K562 (cell line): Measurements from ENCODE around the gene MCC. TPM values are rescaled to one million over a fixed set of nuclear protein-coding genes. Genes with fewer than 3 reads are reported as not detected.

ENCODE experiments used
- ATAC-seq: fragments of 200-7000 bp; cut with Tn5 transposase; 3 replicates; pipeline ENCODE4 v1.9.1; 2020; ENCODE audit warnings: moderate library complexity
- BruUV-seq: library from RNA; stranded (reverse); fragments of 400-500 nt; replicated peaks from 2 replicates; lab custom pipeline; 2021; lab: Mats Ljungman, UMichigan
- CTCF ChIA-PET: fragments of 300-600 bp; formaldehyde crosslinking; extraction: SDS; loops from one replicate; lab custom pipeline; 2021; ENCODE audit warnings: low intra/inter-chr PET ratio; lab: Yijun Ruan, JAX
- POLR2A ChIA-PET: fragments of 300-600, 350-650 bp; sonication (Branson Sonifier 250); formaldehyde crosslinking; extraction: SDS; loops from one replicate; lab custom pipeline; 2021; ENCODE audit warnings: antibody characterized with exemption, inconsistent platforms; lab: Yijun Ruan, JAX
- DNase-seq, 4 experiments: peaks; one replicate each; pipeline versions ENCODE4 v3.0.0 to v3.0.0-alpha.2; 2011 to 2018; ENCODE audit warnings: low spot score in 3 of 4, mixed read lengths in 3 of 4; ENCODE audit errors: extremely low read depth in 1 of 4
- FAIRE-seq: peaks from 2 replicates; lab custom pipeline; 2011; peaks lifted over from hg19 to GRCh38; lab: Jason Lieb, UNC
- H2AFZ ChIP-seq: 2 replicates; pipeline ENCODE4 v1.6.0; 2011; ENCODE audit warnings: low read depth, low read length, control low read depth, inconsistent platforms
- H3K27ac ChIP-seq: fragments of 200-600 bp; 3 replicates; pipeline ENCODE4 v1.8.0; 2011; ENCODE audit warnings: low read depth, mild to moderate bottlenecking, control low read depth, inconsistent platforms, low read length, moderate library complexity, mixed read lengths; ENCODE audit errors: extremely low read depth
- H3K27me3 ChIP-seq, 2 experiments: fragments of 300-600 bp in 1 of 2; 2 replicates in 1 of 2; 3 replicates in 1 of 2; pipeline versions ENCODE4 v1.6.0 to v1.8.0; 2011; ENCODE audit warnings: inconsistent platforms in 2 of 2, low read length in 2 of 2, mild to moderate bottlenecking in 1 of 2, mixed read lengths in 1 of 2, moderate library complexity in 1 of 2; ENCODE audit not compliant: control insufficient read depth in 2 of 2, insufficient read depth in 2 of 2
- H3K36me3 ChIP-seq: fragments of 300-600 bp; 3 replicates; pipeline ENCODE4 v1.8.0; 2011; ENCODE audit warnings: mild to moderate bottlenecking, low read length, inconsistent platforms; ENCODE audit not compliant: control insufficient read depth, insufficient read depth
- H3K4me1 ChIP-seq, 2 experiments: fragments of 200-600 bp in 1 of 2; replicated peaks in 1 of 2; 2 replicates in 1 of 2; 3 replicates in 1 of 2; pipeline versions ENCODE4 v1.5.1 to v1.8.0; 2011; ENCODE audit warnings: inconsistent platforms in 2 of 2, low read length in 2 of 2, mild to moderate bottlenecking in 1 of 2, mixed read lengths in 1 of 2, moderate library complexity in 1 of 2; ENCODE audit not compliant: control insufficient read depth in 2 of 2, insufficient read depth in 2 of 2
- H3K4me2 ChIP-seq: 2 replicates; pipeline ENCODE4 v1.6.1; 2011; ENCODE audit warnings: low read length, control low read depth, inconsistent platforms, mixed read lengths; ENCODE audit not compliant: insufficient read depth
- H3K4me3 ChIP-seq: fragments of 200-600 bp; sonication (generic), shearing (Covaris generic); 2 replicates; pipeline ENCODE4 v1.5.1; 2016; ENCODE audit warnings: control low read depth, inconsistent platforms
- H3K79me2 ChIP-seq: fragments of 200-600 bp; 3 replicates; pipeline ENCODE4 v1.8.0; 2011; ENCODE audit warnings: low read length, inconsistent platforms; ENCODE audit not compliant: control insufficient read depth, insufficient read depth
- H3K9ac ChIP-seq, 2 experiments: 2 replicates each; pipeline versions ENCODE4 v1.6.0 to v1.6.1; 2011; ENCODE audit warnings: low read depth in 2 of 2, low read length in 2 of 2, control low read depth in 1 of 2, inconsistent platforms in 1 of 2, mild to moderate bottlenecking in 1 of 2, mixed read lengths in 1 of 2; ENCODE audit not compliant: insufficient read depth in 1 of 2
- H3K9me1 ChIP-seq: one replicate; pipeline ENCODE4 v1.6.0; 2011; ENCODE audit warnings: inconsistent platforms, mild to moderate bottlenecking, low read length, moderate library complexity; ENCODE audit not compliant: control insufficient read depth, insufficient read depth
- H3K9me3 ChIP-seq: replicated peaks from 2 replicates; pipeline ENCODE4 v1.5.1; 2011; ENCODE audit warnings: low read depth, low read length, inconsistent platforms; ENCODE audit not compliant: control insufficient read depth, insufficient read depth
- H4K20me1 ChIP-seq: replicated peaks from 2 replicates; pipeline ENCODE4 v1.6.1; 2011; ENCODE audit warnings: low read length, inconsistent platforms, mixed read lengths; ENCODE audit not compliant: control insufficient read depth, insufficient read depth
- CHCHD3 ChIP-seq: fragments of 250-450 bp; sonication (Bioruptor Pico); IDR thresholded peaks from 2 replicates; pipeline ENCODE4 v2.1.2; 2022; ENCODE audit warnings: mild to moderate bottlenecking
- HSF4 ChIP-seq: fragments of 250-450 bp; sonication (Bioruptor Pico); IDR thresholded peaks from 2 replicates; pipeline ENCODE4 v2.1.2; 2022; ENCODE audit warnings: mild to moderate bottlenecking, moderate library complexity, borderline replicate concordance
- KLF16 ChIP-seq: IDR thresholded peaks from 2 replicates; pipeline ENCODE4 v1.6.1; 2016; ENCODE audit warnings: antibody characterized with exemption
- LCOR ChIP-seq: sonication (generic); formaldehyde crosslinking; IDR thresholded peaks from 2 replicates; pipeline ENCODE4 v1.8.0; 2022; ENCODE audit warnings: mild to moderate bottlenecking, missing genetic modification reagents
- NFIC ChIP-seq: fragments of 450-650 bp; IDR thresholded peaks from 2 replicates; pipeline ENCODE4 v1.6.1; 2017; ENCODE audit warnings: mild to moderate bottlenecking, inconsistent platforms
- NRF1 ChIP-seq, 2 experiments: fragments of 450-650 bp; IDR thresholded peaks in 1 of 2; conservative IDR thresholded peaks in 1 of 2; 2 replicates each; pipeline ENCODE4 v1.6.1; 2014; ENCODE audit warnings: mild to moderate bottlenecking in 2 of 2
- SAP30 ChIP-seq: fragments of 200-600 bp; sonication (generic); IDR thresholded peaks from 2 replicates; pipeline ENCODE4 v1.6.1; 2012; ENCODE audit warnings: borderline replicate concordance, low read depth, mild to moderate bottlenecking, moderate library complexity, low read length, control low read depth, inconsistent platforms; ENCODE audit not compliant: insufficient read depth, poor library complexity, severe bottlenecking
- SETDB1 ChIP-seq: IDR thresholded peaks from one replicate; pipeline ENCODE4 v1.6.1; 2012; ENCODE audit warnings: low read length, control low read depth, inconsistent platforms
- SP2 ChIP-seq: IDR thresholded peaks from 2 replicates; pipeline ENCODE4 v1.6.1; 2011; ENCODE audit warnings: mild to moderate bottlenecking, low read depth, low read length, moderate library complexity; ENCODE audit not compliant: poor library complexity, severe bottlenecking; ENCODE audit errors: extremely low read depth
- TCFL5 ChIP-seq: fragments of 250-450 bp; sonication (Bioruptor Pico); conservative IDR thresholded peaks from 2 replicates; pipeline ENCODE4 v1.6.1; 2021; ENCODE audit warnings: mild to moderate bottlenecking, moderate library complexity, matching md5 sums
- WGBS: fragments of 100-300 bp; shearing (Covaris generic); methylation state at CpG from one replicate; pipeline ENCODE4 v1.1.6; 2016; ENCODE audit warnings: low coverage, mixed read lengths; ENCODE audit not compliant: insufficient coverage; ENCODE audit errors: missing lambda C conversion rate; 5-methylcytosine and 5-hydroxymethylcytosine counted together
- in situ Hi-C: fragments of 300-500 bp; cut with MboI; formaldehyde crosslinking; loops from 4 replicates; pipeline ENCODE4 v1.15.0; 2018; ENCODE audit warnings: inconsistent platforms, mixed read lengths
- intact Hi-C: fragments of 100-400 bp; cut with micrococcal nuclease; formaldehyde crosslinking; loops from 2 replicates; pipeline ENCODE4 v1.14.2; 2022
- polyA plus RNA-seq, 8 experiments: library from polyadenylated mRNA; depleted of rRNA in 4 of 8; stranded (reverse) in 5 of 8; unstranded in 3 of 8; fragments of >200 nt; fragmentation: Nextera tagmentation in 2 of 8; fragmentation: Illumina TruSeq in 1 of 8; extraction: Ambion mirVana in 2 of 8; extraction: Trizol in 1 of 8; gene quantifications; 2 replicates each; pipeline versions ENCODE4 v1.2.1 to v1.2.3, GENCODE V29; 2011 to 2014; ENCODE audit warnings: inconsistent platforms in 1 of 8, missing spikeins in 1 of 8
- total RNA-seq, 7 experiments: library from RNA; depleted of rRNA in 6 of 7; stranded (reverse); fragments of >200 nt in 6 of 7; fragmentation: Illumina TruSeq in 2 of 7; extraction: Trizol in 2 of 7; gene quantifications; 2 replicates each; pipeline versions ENCODE4 v1.2.1 to v1.2.3, GENCODE V29; 2011 to 2021; ENCODE audit warnings: low replicate concordance in 1 of 7
- TF ChIP-seq, protein P1 (sequence below): fragments of 250-450 bp; sonication (Bioruptor Pico); IDR thresholded peaks from 2 replicates; pipeline ENCODE4 v1.8.0; 2021; ENCODE audit warnings: moderate library complexity, mild to moderate bottlenecking, inconsistent platforms
- TF ChIP-seq, protein P2 (sequence below): fragments of 250-450 bp; sonication (Bioruptor Pico); IDR thresholded peaks from 2 replicates; pipeline ENCODE4 v1.4.0; 2020; ENCODE audit warnings: mild to moderate bottlenecking, moderate library complexity

Gene MCC
- total and polyA plus RNA-seq, 9 of the 15 experiments (the other 6 are each of a cell fraction or from before 2014, with no cell fraction given), result 0.04 to 0.24 (median 0.06) TPM; not detected in 1

DNA sequence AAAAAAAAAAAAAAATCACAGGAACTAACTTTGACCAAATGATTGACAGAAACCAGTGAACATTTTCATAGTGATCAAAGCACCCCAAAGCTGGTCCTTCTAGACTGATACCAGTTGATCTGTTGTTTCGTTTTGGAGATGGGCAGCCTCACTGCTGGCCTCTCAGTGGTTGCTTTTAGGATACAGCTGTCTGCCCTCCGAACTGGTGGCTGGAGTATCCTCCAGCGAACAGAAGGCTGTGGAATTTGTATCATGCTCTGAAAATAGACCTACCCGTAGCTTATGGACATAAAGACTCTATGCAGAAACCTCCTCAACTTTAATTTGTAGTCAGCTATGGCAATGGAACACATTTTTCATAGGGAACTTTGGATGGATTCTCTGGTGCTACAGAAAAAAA, 462.7 kb downstream of the MCC start (continued):
- TF ChIP-seq NRF1 (conservative IDR thresholded peaks at IDR 0.05 in 1 of 2, IDR thresholded peaks at IDR 0.05 in 1 of 2) (no peak), LCOR (CRISPR knock-in tag) (no peak), SAP30 (no peak)
- TF ChIP-seq, protein P1, sequence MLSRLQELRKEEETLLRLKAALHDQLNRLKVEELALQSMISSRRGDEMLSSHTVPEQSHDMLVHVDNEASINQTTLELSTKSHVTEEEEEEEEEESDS (CRISPR knock-in tag), result no peak
- TF ChIP-seq, protein P2, sequence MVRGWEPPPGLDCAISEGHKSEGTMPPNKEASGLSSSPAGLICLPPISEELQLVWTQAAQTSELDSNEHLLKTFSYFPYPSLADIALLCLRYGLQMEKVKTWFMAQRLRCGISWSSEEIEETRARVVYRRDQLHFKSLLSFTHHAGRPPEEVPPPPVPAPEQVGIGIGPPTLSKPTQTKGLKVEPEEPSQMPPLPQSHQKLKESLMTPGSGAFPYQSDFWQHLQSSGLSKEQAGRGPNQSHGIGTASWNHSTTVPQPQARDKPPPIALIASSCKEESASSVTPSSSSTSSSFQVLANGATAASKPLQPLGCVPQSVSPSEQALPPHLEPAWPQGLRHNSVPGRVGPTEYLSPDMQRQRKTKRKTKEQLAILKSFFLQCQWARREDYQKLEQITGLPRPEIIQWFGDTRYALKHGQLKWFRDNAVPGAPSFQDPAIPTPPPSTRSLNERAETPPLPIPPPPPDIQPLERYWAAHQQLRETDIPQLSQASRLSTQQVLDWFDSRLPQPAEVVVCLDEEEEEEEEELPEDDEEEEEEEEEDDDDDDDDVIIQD (CRISPR knock-in tag), result no peak

DNA sequence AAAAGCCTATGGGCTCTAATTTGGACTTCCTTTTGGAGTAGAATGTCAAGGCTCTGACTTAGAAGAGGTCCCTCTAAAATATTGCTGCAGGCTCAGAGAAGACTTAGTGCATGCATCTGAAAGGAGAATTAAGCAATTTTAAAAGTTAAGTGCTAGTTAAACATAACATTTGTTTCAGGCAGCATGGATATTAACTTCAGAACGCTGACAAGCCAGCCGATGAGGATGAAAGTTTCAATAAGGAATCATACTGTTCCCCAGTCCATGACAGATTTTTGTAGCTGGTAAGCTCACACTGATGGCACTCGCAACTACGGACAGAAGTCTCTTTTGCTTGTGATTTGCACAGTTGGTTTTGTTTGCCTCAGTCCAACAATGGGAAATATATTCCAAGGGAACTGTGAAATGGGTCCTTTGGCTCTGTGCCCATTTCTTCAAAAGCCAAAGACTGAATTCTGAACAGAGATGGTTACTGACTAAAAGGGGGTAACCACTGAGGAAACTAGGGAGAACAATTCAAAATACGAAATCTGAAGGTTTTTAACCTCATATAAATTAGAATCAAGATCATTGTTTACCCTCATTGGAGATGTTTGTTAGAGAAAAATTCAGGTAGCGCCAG, 464.1 kb downstream of the MCC start:
- H2AFZ ChIP-seq, result no peak overlapping the region
- H3K4me3 ChIP-seq, result no peak overlapping the region
- no peaks in the 10 kb centered on the region for H3K79me2 ChIP-seq
- no TSS peak for BruUV-seq
- intact Hi-C loops, result no loop called here
- H3K4me2 ChIP-seq, result no peak overlapping the region
- H3K9ac ChIP-seq, result no peak overlapping the region
- FAIRE-seq (no peak), DNase-seq (no peak), ATAC-seq (no peak)
- no peaks in the 10 kb centered on the region for H3K9me3 ChIP-seq
- no peak overlapping the region for H3K27ac ChIP-seq
- H3K27me3 ChIP-seq, result no peaks in the 10 kb centered on the region
- H3K4me1 ChIP-seq, result no peaks in the 10 kb centered on the region
- peak; percentile 87 for TF ChIP-seq NFIC
- no peak for TF ChIP-seq SETDB1
- TF ChIP-seq TCFL5, result no peak
- no peak for TF ChIP-seq KLF16
- no peak for TF ChIP-seq SP2
- TF ChIP-seq CHCHD3 (CRISPR knock-in tag), result no peak
- no peak for TF ChIP-seq NRF1 (conservative IDR thresholded peaks at IDR 0.05 in 1 of 2, IDR thresholded peaks at IDR 0.05 in 1 of 2)
- TF ChIP-seq HSF4 (CRISPR knock-in tag), result no peak
- no peaks in the 10 kb centered on the region for H3K9me1 ChIP-seq
- WGBS, result 88% methylated on average over 6 of the region's 6 CpGs
- CTCF ChIA-PET, result no interaction called here
- in situ Hi-C loops, result no loop called here
- POLR2A ChIA-PET, result interaction anchor here (0.7 to 1.6 kb wide), 2 partner anchors 10 to 452 kb away, joined by 3 to 4 read pairs; no protein-coding TSS in a partner anchor
- peaks cover 65% of the 10 kb centered on the region for H3K36me3 ChIP-seq
- no peaks in the 10 kb centered on the region for H4K20me1 ChIP-seq
